Body of pancreas (tissue), 4 donors: Measurements from ENCODE around the gene HSD17B3. TPM values are rescaled to one million over a fixed set of nuclear protein-coding genes. Genes with fewer than 3 reads are reported as not detected.

ENCODE experiments used
- ATAC-seq: fragments of 150-250 bp; one replicate; pipeline ENCODE4 v1.9.1; 2016
- DNase-seq, 4 donors: peaks; one replicate each; pipeline ENCODE4 v3.0.0-alpha.2; 2019
- H3K27ac ChIP-seq, 4 donors: fragments of 200-600 bp; sonication (generic); 1 replicate in 3 of 4; 2 replicates in 1 of 4; pipeline versions ENCODE4 v1.5.1 to v1.6.1; 2016 to 2019; ENCODE audit warnings: mild to moderate bottlenecking in 1 of 4, mixed read lengths in 1 of 4, moderate library complexity in 1 of 4
- H3K27me3 ChIP-seq, 2 donors: fragments of 200-600 bp; sonication (generic); one replicate each; pipeline ENCODE4 v1.6.0; 2016; ENCODE audit warnings: mild to moderate bottlenecking in 1 of 2
- H3K36me3 ChIP-seq, 2 donors: fragments of 200-600 bp; sonication (generic); replicated peaks in 1 of 2; 2 replicates each; pipeline ENCODE4 v1.5.1; 2016; ENCODE audit warnings: low read depth in 2 of 2; ENCODE audit not compliant: insufficient read depth in 1 of 2
- H3K4me1 ChIP-seq: fragments of 200-600 bp; sonication (generic); one replicate; pipeline ENCODE4 v1.6.0; 2016
- H3K4me3 ChIP-seq, 2 donors: fragments of 200-600 bp; sonication (generic); 1 replicate in 1 of 2; 2 replicates in 1 of 2; pipeline ENCODE4 v1.5.1; 2016 to 2019
- H3K9me3 ChIP-seq, 3 donors: fragments of 200-600 bp; sonication (generic); 1 replicate in 2 of 3; 2 replicates in 1 of 3; pipeline ENCODE4 v1.5.1; 2016
- POLR2A ChIP-seq, 3 donors: fragments of 450-650 bp; IDR thresholded peaks; one replicate each; pipeline ENCODE4 v1.6.1; 2016; ENCODE audit warnings: antibody characterized with exemption in 3 of 3, mild to moderate bottlenecking in 2 of 3
- WGBS, 2 donors: methylation state at CpG; one replicate each; pipeline ENCODE4 v1.1.5; 2017; 5-methylcytosine and 5-hydroxymethylcytosine counted together
- intact Hi-C: fragments of 100-400 bp; cut with DNase I; formaldehyde crosslinking; loops from one replicate; pipeline ENCODE4 v1.15.1; 2023
- small RNA-seq: library from RNA; depleted of rRNA; stranded (forward); fragments of <200 nt; gene quantifications from one replicate; pipeline ENCODE3, GENCODE V24; 2016
- total RNA-seq, 2 donors: library from RNA; depleted of rRNA; stranded (reverse); fragments of >200 nt; gene quantifications; one replicate each; pipeline ENCODE4 v1.1.0, GENCODE V29; 2016
- TF ChIP-seq, protein P1 (sequence below), 7 experiments: fragments of 450-650 bp in 4 of 7; fragments of 200-600 bp in 3 of 7; sonication (generic) in 3 of 7; IDR thresholded peaks; one replicate each; pipeline ENCODE4 v1.5.1; 2016 to 2019; ENCODE audit warnings: antibody characterized with exemption in 7 of 7

HSD17B3 gene
- total RNA-seq, 2 donors from 2014 or later = 0.52 TPM; not detected in 1

- no peaks in the 10 kb centered on the region for H3K4me1 ChIP-seq
- TF ChIP-seq, protein P1, sequence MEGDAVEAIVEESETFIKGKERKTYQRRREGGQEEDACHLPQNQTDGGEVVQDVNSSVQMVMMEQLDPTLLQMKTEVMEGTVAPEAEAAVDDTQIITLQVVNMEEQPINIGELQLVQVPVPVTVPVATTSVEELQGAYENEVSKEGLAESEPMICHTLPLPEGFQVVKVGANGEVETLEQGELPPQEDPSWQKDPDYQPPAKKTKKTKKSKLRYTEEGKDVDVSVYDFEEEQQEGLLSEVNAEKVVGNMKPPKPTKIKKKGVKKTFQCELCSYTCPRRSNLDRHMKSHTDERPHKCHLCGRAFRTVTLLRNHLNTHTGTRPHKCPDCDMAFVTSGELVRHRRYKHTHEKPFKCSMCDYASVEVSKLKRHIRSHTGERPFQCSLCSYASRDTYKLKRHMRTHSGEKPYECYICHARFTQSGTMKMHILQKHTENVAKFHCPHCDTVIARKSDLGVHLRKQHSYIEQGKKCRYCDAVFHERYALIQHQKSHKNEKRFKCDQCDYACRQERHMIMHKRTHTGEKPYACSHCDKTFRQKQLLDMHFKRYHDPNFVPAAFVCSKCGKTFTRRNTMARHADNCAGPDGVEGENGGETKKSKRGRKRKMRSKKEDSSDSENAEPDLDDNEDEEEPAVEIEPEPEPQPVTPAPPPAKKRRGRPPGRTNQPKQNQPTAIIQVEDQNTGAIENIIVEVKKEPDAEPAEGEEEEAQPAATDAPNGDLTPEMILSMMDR (IDR thresholded peaks at IDR 0.05) = no peak
- no peak for TF ChIP-seq POLR2A (IDR thresholded peaks at IDR 0.05)
- H3K27ac ChIP-seq = no peak overlapping the region
- no peak overlapping the region for H3K4me3 ChIP-seq
- WGBS, 2 donors = 51 to 54% methylated on average over 5 of the region's 5 CpGs
- H3K36me3 ChIP-seq = no peaks in the 10 kb centered on the region
- DNase-seq (no peak), ATAC-seq (no peak)
- H3K27me3 ChIP-seq = no peaks in the 10 kb centered on the region
- intact Hi-C loops = no loop called here
- H3K9me3 ChIP-seq = peaks cover 0 to 10% (median 0%) of the 10 kb centered on the region in 3 donors
These were observed 113.4 kb downstream of the HSD17B3 start for GRCh38 chr9:96188571-96188970.

DNA sequence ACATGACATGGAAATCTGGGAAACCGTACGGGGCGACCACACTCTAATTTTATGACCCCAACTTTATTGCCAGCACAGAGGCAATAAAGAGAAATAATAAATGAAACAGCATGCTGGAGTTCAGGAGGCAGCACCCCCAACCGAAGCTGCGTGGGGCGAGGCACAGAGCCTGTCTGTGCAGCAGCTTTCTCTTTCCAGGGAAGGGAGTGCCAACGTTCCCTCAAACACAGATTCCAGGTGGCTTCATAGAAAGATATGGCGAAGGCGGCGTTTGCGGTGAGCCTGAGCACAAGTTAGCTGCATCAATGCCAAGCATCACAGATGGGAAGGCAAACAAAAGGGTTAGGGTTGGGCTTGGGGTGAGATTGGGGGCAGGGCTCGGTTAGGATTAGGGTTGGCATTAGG is 114.8 kb downstream of the HSD17B3 start:
- H3K4me3 ChIP-seq = no peak overlapping the region
- DNase-seq = no peak
- no peaks in the 10 kb centered on the region for H3K4me1 ChIP-seq
- no peak overlapping the region for H3K27ac ChIP-seq
- no peak for ATAC-seq
- H3K36me3 ChIP-seq = no peaks in the 10 kb centered on the region
- intact Hi-C loops = no loop called here
- no peaks in the 10 kb centered on the region for H3K27me3 ChIP-seq
- no peak for TF ChIP-seq POLR2A (IDR thresholded peaks at IDR 0.05)
- TF ChIP-seq, protein P1 (IDR thresholded peaks at IDR 0.05) = no peak
- H3K9me3 ChIP-seq = peaks cover 0 to 10% (median 0%) of the 10 kb centered on the region in 3 donors
- WGBS, 2 donors = 81 to 85% methylated on average over 12 of the region's 12 CpGs

- 18 to 27% methylated on average over 8 to 18 of the region's 18 CpGs for WGBS, 2 donors
- H3K9me3 ChIP-seq = peaks cover 0 to 10% (median 0%) of the 10 kb centered on the region in 3 donors
- H3K36me3 ChIP-seq = no peaks in the 10 kb centered on the region
- no peaks in the 10 kb centered on the region for H3K27me3 ChIP-seq
- ATAC-seq (peak; percentile 58), DNase-seq (peak in 3 of 4 donors; percentile 17 to 50 (median 24))
- no peak overlapping the region for H3K27ac ChIP-seq
- H3K4me3 ChIP-seq = no peak overlapping the region
- H3K4me1 ChIP-seq = no peaks in the 10 kb centered on the region
- intact Hi-C loops = no loop called here
- TF ChIP-seq, protein P1 (IDR thresholded peaks at IDR 0.05) = no peak
- TF ChIP-seq POLR2A (IDR thresholded peaks at IDR 0.05) = no peak
These were observed 115.4 kb downstream of the HSD17B3 start for GRCh38 chr9:96186591-96187011.

- ATAC-seq (no peak), DNase-seq (no peak)
- H3K4me1 ChIP-seq = no peaks in the 10 kb centered on the region
- peaks cover 0 to 9% (median 0%) of the 10 kb centered on the region in 3 donors for H3K9me3 ChIP-seq
- intact Hi-C loops = no loop called here
- H3K36me3 ChIP-seq = no peaks in the 10 kb centered on the region
- no peak overlapping the region for H3K27ac ChIP-seq
- 85 to 92% methylated on average over 2 of the region's 2 CpGs for WGBS, 2 donors
- H3K4me3 ChIP-seq = no peak overlapping the region
- TF ChIP-seq, protein P1 (IDR thresholded peaks at IDR 0.05) = no peak
- TF ChIP-seq POLR2A (IDR thresholded peaks at IDR 0.05) = no peak
- no peaks in the 10 kb centered on the region for H3K27me3 ChIP-seq
These were observed 116.3 kb downstream of the HSD17B3 start for GRCh38 chr9:96185518-96186156.

Small RNA genes within 50 kb of the gene (small RNA-seq; reads per million reads assigned to genes)
- gene RNU6-1160P = not detected

Other genes starting within 250 kb of the HSD17B3 start
- gene SLC35D2, start 81.5 kb upstream of the HSD17B3 start, total RNA-seq = 10 to 100 TPM; 21.5 to 25.1 TPM
- gene ZNF367, start 116.2 kb upstream of the HSD17B3 start, total RNA-seq = 1 to 10 TPM; 1.0 to 2.6 TPM
- 10 to 100 TPM; 12.2 to 12.5 TPM for gene HABP4, start 148.0 kb upstream of the HSD17B3 start, total RNA-seq